Fibroblast of mammary gland (primary cell): ENCODE measurements around the gene SPOCK3.

Source experiments
- DNase-seq: peaks from one replicate; pipeline ENCODE4 v3.0.0-alpha.2; 2010; ENCODE audit warnings: low read depth
- H3K4me3 ChIP-seq: 2 replicates; pipeline ENCODE4 v1.5.1; 2011; ENCODE audit warnings: low read depth, mild to moderate bottlenecking, low read length, moderate library complexity; ENCODE audit not compliant: control insufficient read depth
- CTCF ChIP-seq: conservative IDR thresholded peaks from 2 replicates; pipeline ENCODE4 v1.5.1; 2011; ENCODE audit warnings: low read depth, low read length, inconsistent platforms; ENCODE audit not compliant: control insufficient read depth, insufficient read depth

SPOCK3 gene

GRCh38 chr4:166965562-166965961 is 268.7 kb downstream of the SPOCK3 start:
- no peak for TF ChIP-seq CTCF
- no peak overlapping the region for H3K4me3 ChIP-seq
- DNase-seq = no peak

GRCh38 chr4:166957451-166957850 is 276.8 kb downstream of the SPOCK3 start:
- no peak for DNase-seq
- no peak for TF ChIP-seq CTCF
- H3K4me3 ChIP-seq = no peak overlapping the region

- no peak overlapping the region for H3K4me3 ChIP-seq
- no peak for DNase-seq
- no peak for TF ChIP-seq CTCF
Measured at GRCh38 chr4:166956484-166956883, 277.8 kb downstream of the SPOCK3 start.

- DNase-seq = peak; percentile 11
- no peak overlapping the region for H3K4me3 ChIP-seq
- TF ChIP-seq CTCF = no peak
Measured at GRCh38 chr4:166941629-166942028, 292.7 kb downstream of the SPOCK3 start.

GRCh38 chr4:166930464-166930863 is 303.8 kb downstream of the SPOCK3 start:
- TF ChIP-seq CTCF = no peak
- H3K4me3 ChIP-seq = no peak overlapping the region
- DNase-seq = no peak

- no peak overlapping the region for H3K4me3 ChIP-seq
- DNase-seq = no peak
- TF ChIP-seq CTCF = no peak
Measured at GRCh38 chr4:166924424-166924823, 309.9 kb downstream of the SPOCK3 start.

GRCh38 chr4:166913926-166914325 is 320.4 kb downstream of the SPOCK3 start:
- H3K4me3 ChIP-seq = no peak overlapping the region
- DNase-seq = no peak
- TF ChIP-seq CTCF = no peak
